GM23248 (cell line): ENCODE results near the gene MAU2.

Source experiments
- EZH2 ChIP-seq: fragments of 200-600 bp; sonication (generic); IDR thresholded peaks from 2 replicates; pipeline ENCODE4 v1.6.1; 2018; ENCODE audit warnings: antibody characterized with exemption, mild to moderate bottlenecking; ENCODE audit not compliant: insufficient read depth, poor library complexity, severe bottlenecking
- EZH2phosphoT487 ChIP-seq: fragments of 200-600 bp; sonication (generic); IDR thresholded peaks from 2 replicates; pipeline ENCODE4 v1.6.1; 2018; ENCODE audit warnings: antibody characterized with exemption, moderate library complexity, mild to moderate bottlenecking, low read depth; ENCODE audit not compliant: insufficient read depth

DNA sequence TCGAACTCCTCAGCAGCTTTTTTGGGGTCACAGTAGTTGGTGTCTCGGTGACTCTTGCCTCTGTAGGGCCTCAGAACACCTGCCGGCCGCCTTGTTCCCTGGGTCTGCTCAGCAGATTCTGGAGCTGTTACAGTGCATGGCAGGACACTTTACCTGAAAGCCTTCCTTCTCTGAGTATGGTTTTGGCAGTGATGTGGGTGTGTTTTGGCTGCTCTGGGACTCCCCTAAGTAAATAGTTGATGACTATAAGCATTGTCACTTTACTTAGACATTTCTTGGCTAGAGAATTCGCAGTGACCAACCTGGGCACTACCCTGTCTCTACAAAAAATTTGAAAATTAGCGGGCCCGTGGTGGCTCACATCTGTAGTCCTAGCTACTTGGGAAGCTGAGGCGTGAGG, 7.0 kb downstream of the MAU2 start:
- TF ChIP-seq EZH2, result no peak
- TF ChIP-seq EZH2phosphoT487, result no peak
